ENCODE data around the gene HSPB6.

- TF ChIP-seq CTCF (IDR thresholded peaks at IDR 0.05; ENCODE audit: low read length) = no peak
- TF ChIP-seq EZH2 (IDR thresholded peaks at IDR 0.05; ENCODE audit: borderline replicate concordance, low read length) = no peak
These were observed 45.8 kb downstream of the HSPB6 start for GRCh38 chr19:35710784-35711723.

Measured in OCI-LY1 (cell line).